GM18519 (cell line): Measurements from ENCODE around the gene LRP5.
"Not testable (repeated sequence)": the region's sequence is repeated elsewhere in the genome, so short reads cannot be mapped to it uniquely, and the experiment has no call there.

Experiments
- ATAC-seq: cut with Tn5 transposase; IDR thresholded peaks from one replicate; pipeline ENCODE4 v1.9.1; 2021; ENCODE audit warnings: mild to moderate bottlenecking, moderate library complexity; ENCODE audit not compliant: unreplicated experiment, low FRiP score

The LRP5 gene

DNA sequence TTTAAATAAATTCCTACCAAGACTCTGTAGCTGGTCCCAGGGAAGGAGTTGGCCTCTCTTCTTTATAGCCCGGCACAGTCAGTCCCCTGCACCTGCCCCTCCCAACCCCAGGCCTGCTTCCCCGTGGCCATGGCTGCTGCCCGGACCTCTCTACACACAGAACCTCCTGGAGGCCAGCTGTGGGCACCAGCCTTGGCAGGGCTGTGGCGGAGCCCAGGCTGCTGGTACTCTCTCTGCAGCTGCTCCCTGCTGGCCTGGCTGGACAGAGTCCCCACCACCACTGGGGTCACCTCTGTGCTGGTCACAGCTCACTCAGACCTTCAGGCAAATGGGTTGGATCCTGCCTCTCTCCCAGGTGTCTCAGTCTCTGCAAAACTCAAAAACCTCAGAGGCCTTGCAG lies 69.3 kb downstream of the LRP5 start:
- ATAC-seq = no peak

DNA sequence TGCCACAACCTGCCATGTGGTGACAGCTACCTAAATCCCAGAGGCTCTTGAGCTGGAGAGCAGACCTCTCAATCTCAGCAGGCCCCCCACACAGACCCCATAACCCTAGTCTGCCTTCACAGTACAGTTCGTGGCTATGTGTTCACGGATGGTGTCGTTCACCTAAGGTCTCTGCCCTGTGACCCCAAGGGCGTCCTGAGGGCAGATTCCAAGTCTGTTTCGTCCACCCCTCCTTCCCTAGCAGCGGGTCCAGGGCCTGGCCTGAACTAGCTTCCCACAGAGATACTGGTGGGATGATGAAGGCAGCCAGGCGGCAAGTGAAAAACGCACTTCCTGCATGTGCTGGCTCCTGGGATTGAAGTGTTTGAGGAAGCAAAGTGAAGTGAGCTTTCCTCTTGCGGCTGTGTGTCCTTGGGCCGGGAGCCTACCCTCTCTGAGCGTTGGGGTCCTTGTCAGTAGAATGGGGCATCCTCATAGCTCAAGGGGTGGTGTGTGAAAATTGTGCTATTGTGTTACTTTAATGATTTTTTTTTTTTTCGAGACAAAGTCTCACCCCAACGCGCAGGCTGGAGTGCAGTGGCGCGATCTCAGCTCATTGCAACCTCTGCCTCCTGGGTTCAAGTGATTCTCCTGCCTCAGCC lies 70.1 kb downstream of the LRP5 start:
- ATAC-seq = no peak

DNA sequence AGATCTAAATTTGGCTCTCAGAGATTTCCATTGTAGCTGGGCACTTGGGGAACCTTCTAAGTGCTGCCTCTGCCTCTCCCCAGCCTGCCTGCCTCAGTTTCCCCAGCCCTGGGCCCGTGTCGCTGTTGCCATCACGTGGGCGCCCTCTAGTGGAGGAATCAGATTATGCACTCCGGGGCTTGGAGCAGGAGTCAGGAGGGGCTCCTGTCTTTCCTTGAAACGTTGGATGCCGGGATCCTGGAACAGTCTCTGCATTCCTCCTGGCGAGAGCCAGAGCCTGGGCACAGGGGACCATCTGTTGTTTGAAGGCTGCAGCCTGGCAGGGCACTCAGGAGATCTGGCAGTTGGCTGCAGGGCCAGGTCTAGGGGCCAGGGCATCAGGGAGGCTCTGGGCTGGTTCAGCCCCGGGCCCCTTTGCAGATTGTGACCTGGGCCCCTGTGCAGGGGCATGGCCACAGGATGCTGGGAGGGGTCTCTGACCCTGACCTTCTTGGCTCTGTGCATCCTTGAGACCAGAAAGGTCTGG lies 71.6 kb downstream of the LRP5 start:
- no peak for ATAC-seq

DNA sequence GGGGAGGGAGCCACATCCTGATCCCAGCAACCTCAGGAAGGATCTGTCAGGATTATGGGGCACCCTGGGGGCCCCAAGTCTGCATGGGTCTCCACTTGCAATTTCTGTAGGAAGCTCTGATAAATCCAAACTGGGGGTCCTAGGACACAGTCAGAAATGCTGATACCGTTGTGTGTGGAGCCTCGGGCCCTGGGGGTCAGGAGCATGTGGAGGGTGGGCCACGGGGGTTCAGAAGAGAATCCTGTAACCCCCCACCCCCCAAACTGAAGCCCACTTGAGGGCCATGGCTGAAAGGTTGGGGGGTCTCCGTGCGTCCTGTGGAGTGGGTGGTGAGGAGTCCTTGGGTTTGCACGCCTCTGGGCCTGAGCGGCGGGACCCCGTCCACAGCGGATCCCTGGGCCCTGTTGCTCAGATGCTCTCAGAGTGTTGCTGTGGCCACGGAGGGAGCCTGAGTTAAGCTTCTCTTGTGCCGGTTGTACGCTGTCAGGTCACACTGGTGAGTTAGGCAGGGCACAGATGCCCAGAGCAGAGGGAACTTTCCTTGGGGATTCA lies 72.2 kb downstream of the LRP5 start:
- no peak for ATAC-seq

DNA sequence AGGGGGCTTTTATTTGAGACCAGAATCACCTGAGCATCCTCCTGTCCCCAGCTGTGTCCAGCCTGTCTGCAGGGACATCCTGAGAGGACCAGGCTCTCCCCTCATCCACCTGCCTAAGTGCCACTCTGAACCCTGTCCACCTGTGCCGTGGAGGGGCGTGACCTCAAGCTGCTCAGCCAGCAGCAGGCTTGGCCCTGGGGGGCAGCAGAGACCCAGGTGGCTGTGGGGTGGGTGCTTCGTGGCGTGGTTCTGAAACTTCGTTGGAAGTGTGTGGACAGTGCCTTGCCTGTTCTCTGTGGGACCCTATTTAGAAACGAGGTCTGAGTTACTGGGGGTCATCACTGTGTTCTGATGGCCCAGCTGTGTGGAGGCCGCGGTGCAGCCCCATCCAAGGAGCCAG lies 72.7 kb downstream of the LRP5 start:
- no peak for ATAC-seq

DNA sequence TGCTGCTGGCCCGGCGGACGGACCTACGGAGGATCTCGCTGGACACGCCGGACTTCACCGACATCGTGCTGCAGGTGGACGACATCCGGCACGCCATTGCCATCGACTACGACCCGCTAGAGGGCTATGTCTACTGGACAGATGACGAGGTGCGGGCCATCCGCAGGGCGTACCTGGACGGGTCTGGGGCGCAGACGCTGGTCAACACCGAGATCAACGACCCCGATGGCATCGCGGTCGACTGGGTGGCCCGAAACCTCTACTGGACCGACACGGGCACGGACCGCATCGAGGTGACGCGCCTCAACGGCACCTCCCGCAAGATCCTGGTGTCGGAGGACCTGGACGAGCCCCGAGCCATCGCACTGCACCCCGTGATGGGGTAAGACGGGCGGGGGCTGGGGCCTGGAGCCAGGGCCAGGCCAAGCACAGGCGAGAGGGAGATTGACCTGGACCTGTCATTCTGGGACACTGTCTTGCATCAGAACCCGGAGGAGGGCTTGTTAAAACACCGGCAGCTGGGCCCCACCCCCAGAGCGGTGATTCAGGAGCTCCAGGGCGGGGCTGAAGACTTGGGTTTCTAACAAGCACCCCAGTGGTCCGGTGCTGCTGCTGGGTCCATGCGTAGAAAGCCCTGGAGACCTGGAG lies 74.1 kb downstream of the LRP5 start:
- ATAC-seq = no peak

DNA sequence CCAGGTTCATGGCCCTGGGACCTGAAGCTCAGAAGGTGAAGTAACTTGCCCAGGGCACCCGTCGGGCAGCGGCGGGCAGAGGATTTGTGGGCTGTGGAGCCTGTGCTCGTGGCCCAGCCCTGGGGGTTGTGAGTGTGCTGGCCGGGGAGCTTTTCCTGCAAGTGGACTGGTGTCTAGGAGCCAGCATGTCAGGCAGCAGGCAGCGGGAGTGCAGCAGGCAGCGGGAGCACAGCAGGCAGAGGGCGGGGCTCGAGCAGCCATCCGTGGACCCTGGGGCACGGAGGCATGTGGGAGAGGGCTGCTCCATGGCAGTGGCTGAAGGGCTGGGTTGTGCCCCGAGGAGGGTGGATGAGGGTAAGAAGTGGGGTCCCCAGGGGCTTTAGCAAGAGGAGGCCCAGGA lies 75.4 kb downstream of the LRP5 start:
- no peak for ATAC-seq

DNA sequence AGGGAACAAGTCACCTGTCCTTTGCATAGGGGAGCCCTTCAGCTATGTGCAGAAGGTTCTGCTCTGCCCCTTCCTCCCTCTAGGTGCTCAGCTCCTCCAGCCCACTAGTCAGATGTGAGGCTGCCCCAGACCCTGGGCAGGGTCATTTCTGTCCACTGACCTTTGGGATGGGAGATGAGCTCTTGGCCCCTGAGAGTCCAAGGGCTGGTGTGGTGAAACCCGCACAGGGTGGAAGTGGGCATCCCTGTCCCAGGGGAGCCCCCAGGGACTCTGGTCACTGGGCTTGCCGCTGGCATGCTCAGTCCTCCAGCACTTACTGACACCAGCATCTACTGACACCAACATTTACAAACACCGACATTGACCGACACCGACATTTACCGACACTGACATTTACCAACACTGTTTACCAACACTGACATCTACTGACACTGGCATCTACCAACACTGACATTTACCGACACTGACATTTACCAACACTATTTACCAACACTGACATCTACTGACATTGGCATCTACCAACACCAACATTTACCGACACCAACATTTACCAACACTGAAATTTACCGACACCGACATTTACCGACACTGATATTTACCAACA lies 76.3 kb downstream of the LRP5 start:
- ATAC-seq = no peak

DNA sequence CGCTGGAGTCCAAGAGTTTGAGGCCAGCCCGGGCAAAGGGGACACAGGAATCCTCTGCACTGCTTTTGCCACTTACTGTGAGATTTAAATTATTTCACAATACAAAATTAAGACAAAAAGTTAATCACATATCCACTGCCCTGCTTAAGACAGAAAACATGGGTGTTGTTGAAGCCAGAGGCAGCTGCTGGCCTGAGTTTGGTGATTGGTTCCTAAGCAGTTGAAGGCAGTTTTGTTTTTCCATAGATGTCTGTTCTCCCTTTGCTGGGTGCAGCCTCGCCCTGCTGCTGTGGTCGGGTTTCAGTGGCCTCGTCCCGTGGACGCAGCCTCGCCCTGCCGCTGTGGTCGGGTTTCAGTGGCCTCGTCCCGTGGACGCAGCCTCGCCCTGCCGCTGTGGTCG lies 77.9 kb downstream of the LRP5 start:
- ATAC-seq = no peak

DNA sequence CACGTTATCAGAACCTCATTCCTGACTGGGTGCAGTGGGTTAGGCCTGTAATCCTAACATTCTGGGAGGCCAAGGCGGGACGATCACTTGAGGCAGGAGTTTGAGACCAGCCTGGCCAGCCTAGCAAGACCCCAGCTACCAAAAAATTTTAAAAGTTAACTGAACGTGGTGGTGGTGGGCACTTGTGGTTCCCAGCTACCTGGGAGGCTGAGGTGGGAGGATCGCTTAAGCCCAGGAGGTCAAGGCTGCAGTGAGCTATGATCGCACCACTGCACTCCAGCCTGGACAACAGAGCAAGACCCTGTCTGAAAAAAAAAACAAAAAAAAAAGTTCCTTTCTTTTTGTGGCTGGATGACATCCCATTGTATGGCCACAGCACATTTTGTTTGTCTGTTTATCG lies 80.4 kb downstream of the LRP5 start:
- no peak for ATAC-seq

DNA sequence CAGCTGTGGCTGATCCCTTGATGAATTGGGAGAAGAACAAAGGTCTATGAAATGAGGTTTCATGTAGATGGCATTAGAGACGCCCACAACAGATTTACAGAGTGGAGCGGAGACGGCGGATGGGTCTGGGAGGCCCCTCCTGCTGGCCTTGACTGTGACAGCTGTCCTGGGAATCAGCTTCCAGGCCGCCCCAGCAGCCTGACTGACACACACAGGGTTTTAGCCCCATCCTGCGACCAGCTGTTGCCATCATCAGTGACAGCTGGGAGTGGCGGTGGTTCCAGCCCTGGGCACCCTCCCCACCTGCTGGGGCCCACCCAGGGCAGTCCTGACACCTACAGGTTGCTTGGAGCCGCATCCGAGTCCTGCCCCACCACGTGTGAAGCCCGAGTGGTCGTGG lies 84.1 kb downstream of the LRP5 start:
- no peak for ATAC-seq

DNA sequence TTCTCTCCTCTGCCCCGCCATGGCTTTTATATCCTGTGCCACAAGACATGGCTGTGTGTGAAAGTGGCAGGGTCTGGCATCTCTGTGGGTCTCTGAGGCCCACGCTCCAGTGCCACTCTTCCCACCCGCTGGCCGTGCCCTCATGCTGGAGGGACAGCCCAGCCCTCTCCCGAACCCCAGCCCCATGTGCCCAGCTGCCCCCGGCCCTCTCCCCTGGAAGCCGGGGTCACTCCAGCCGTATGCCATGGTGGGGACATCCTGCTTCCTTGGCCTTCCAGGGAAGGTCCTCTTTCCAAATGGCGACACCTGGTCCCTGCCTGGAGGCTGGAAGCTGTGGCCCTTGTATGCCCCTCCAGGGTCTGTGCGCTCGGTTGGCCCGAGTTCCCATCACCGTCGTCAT lies 84.9 kb downstream of the LRP5 start:
- no peak for ATAC-seq

DNA sequence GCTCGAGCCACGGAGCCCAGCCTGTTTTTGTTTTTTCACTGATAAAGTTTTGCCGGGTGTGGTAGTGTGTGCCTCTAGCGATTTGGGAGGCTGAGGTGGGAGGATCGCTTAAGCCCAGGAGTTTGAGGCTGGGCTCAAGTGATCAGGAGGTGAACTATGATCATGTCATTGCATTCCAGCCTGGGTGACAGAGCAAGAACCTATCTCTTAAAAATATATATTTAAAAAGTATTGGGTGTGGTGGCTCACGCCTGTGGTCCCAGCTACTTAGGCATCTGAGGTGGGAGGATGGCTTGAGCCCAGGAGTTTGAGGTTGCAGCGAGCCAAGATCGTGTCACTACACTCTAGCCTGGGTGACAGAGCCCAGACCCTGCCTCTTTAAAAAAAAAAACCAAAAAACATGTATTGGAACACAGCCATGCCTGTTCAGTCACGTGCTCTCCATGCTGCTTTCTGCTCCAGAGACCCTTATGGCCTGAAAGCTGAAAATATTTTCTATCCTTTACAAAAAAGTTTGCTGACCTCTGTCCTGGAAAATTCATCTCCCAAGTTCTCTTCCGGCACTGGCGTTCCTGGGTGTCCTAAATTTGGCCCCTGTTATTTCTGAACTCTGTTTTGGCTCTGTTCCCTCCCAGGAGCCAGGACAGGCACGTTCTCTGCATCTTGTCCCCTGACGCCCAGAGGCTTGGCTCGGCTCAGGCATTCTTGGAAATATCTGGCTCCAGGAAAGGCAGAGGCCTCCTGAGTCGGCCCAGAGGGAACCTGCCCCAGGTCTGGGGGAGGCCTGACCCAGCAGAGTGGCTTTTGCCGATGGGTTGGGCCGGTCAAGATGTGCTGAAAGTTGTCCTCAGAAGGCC lies 86.8 kb downstream of the LRP5 start:
- ATAC-seq = no peak

DNA sequence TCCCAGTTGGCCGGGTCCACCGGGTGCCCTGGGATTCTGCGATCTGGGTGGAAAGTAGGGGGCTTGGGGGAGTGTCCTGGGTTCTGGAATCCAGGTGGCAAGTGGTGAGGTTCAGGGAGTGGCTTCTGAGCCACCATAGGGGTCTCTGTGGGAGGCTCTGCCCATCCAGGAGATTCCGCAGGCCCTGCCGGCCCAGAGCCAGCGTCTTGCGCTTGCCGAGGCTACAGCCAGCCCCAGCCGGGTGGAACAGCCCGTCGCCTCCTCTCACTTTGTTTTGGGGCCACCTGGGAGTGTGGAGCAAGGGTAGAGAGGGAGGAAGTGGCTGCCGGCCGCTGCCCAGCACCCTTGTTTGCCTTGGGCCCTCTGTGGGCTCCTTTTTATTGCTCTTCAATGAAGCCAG lies 87.5 kb downstream of the LRP5 start:
- ATAC-seq = no peak

DNA sequence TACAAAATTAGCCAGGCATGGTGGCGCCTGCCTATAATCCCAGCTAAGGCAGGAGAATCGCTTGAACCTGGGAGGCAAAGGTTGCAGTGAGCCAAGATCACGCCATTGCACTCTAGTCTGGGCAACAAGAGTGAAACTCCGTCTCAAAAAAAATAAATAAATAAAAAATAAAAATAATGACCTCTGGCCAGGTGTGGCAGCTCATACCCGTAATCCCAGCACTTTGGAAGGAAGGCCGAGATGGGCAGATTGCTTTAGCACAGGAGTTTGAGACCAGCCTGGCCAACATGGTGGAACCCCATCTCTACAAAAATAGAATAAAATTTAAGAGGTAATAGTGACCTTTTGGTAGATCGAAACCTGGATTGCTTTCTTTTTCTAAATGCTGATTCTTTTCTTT lies 88.2 kb downstream of the LRP5 start:
- not testable (repeated sequence) for ATAC-seq

DNA sequence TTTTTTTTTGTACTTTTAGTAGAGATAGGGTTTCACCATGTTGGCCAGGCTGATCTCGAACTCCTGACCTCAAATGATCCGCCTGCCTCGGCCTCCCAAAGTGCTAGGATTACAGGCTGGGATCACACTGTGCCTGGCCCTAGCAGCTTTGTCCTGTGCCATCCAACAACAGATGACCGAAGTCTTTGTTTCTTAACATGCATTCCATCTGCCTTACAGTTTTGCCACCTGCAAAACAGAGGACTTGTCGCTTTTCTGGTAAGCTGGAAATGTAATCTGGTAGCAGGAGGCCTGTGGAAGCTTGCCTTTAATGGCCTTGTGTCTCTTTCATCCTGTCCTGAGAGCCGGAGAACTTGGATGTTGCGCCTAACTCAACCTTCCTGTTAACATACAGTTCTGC lies 89.5 kb downstream of the LRP5 start:
- no peak for ATAC-seq

DNA sequence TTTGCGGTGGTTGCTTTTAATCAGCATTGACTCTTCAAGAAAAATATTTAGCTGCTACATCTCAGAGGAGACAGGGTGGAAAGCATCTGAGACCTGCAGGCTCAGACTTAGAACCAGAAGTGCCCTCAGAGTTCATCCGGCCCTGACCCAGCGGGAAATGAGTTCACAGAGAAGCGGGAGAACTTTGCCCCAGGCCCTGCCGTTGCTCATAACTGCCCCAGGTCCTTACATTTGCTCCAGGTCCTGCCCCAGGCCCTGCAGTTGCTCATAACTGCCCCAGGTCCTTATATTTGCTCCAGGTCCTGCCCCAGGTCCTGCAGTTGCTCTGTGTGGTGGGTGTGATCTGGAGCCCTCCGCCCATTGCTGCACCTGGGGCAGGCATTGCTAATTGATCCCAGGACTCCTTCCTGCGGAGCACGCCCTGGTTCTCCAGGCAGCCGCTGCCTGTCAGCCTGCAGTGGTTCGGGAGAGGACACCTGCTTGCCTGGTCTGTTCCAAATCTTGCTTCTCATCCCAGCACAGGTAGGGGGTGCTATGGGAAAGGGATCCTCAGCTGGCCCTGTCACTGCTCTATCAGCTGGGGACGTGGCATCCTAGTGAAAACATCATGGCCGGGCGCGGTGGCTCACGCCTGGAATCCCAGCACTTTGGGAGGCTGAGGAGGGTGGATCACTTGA lies 90.1 kb downstream of the LRP5 start:
- no peak for ATAC-seq

DNA sequence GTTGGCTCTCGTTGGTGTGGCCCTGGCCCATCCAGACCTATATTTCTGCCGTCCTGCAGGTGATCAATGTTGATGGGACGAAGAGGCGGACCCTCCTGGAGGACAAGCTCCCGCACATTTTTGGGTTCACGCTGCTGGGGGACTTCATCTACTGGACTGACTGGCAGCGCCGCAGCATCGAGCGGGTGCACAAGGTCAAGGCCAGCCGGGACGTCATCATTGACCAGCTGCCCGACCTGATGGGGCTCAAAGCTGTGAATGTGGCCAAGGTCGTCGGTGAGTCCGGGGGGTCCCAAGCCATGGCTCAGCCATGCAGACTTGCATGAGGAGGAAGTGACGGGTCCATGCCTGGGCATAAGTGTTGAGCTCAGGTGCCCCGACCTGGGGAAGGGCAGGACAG lies 91.0 kb downstream of the LRP5 start:
- ATAC-seq = no peak

DNA sequence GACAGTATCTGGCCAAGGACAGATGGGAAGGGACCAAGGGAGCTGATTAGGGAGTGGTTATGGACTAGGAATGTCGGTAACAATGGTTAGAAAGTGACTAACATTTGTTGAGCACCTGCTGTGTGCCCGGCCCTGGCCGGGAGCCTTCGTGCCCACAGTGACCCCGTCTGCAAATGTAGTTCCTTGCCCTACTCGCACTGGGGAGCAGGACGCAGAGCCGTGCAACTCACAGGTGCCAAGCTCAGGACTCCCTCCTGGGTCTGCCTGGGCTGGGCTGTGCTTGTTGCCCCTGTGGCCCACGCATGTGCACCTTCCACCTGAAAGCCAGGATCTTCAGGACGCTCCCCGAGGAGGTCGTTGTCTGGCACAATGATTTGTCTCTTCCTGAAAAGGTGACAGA lies 91.4 kb downstream of the LRP5 start:
- ATAC-seq = no peak
